Stimulated activated CD8-positive, alpha-beta memory T cell treated with anti-CD3 and anti-CD28 coated beads, Interleukin-4, amount 100 ng/mL, for 24 hours (primary cell): ENCODE data around the gene CACNA1B.

Source experiments
- DNase-seq: peaks from one replicate; pipeline ENCODE4 v3.0.0-alpha.2; 2020; ENCODE audit warnings: low read depth

The CACNA1B gene

DNA sequence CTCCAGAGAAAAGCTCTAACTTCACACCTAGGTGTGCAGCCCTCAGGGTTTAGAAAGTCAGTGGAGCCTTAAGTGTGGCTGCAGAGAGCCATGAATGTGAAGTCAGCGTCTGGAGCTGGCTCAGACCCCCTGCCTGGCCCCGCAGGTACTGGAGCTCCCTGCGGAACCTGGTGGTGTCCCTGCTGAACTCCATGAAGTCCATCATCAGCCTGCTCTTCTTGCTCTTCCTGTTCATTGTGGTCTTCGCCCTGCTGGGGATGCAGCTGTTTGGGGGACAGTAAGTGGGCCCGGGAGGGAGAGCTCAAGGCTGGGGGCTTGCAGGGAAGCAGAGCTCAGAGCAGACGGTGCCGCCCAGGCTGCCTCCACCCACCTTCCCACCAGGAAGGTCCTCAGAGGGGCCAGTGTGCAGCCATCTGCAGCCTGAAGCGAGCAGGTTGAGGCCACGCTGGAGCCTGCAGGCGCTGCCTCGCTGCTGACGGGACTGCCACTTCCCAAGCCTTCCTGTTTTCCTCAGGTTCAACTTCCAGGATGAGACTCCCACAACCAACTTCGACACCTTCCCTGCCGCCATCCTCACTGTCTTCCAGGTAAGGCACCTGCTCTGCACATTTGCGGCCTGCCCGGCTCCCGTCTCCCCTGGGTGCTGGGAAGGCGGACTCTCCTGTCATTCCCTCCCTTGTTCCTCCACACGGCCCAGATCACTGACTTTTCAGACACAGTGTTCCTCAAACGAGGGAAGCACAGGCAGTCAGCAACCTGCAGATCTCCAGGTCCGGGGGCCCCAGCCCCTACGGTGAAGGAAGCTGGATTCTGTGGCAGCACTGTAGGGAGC is 108.9 kb downstream of the CACNA1B start:
- DNase-seq: no peak

DNA sequence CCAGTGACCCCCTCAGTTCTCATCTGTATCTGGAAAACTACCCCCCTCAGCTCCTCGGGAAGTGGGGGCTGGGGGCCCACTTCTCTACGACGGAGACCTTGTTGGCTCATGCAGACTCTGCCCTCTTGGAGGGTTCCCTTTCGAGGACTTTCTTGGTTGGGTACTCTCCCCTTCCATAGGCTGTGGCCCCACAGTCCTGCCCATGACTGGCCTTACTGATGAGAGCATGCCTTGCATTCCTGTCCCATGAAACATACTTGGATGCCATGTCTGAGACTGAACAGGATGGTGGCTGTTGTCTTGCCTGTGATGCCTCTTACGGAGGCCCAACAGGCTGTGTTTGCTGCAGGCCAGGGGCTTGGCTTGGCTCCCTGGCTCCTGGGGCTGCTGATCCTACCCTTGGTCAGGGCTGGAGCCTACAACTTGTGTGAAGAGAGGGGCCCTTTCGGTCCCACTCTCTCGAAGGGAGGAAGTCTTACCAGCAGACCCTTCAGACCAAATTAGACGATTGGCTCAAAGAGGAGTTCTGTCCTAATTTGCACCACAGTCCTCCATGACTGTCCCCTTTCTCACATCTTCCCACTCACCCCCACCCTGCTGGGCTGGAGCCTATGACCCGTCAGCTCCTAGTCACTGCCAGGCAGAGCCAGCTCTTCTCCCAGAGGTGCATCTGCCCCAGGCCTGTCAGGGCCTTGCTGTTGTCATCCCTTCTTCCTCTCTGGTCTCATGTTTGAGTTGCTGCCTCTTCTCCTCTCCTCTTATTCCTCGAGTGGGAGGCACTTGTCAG is 109.9 kb downstream of the CACNA1B start:
- no peak for DNase-seq

DNA sequence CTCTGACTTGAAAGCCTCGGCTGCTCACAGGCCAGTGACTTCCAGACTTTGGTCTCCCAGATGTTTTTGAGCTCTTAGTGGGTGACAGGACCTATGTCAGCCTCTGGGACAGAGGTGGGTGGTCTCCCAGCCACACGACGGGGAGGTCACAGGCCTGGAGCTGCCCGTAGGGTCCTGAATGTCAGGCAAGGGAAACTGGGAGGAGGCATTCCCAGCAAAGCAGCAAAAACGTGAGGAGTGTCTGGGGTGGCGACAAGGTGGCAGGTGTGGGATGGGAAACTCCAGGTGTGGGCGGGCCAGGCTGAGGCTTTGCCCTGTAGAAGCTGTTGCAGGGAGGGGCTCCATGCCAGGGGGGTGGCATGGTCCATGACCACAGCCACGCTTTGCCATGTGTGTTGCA is 110.5 kb downstream of the CACNA1B start:
- no peak for DNase-seq

DNA sequence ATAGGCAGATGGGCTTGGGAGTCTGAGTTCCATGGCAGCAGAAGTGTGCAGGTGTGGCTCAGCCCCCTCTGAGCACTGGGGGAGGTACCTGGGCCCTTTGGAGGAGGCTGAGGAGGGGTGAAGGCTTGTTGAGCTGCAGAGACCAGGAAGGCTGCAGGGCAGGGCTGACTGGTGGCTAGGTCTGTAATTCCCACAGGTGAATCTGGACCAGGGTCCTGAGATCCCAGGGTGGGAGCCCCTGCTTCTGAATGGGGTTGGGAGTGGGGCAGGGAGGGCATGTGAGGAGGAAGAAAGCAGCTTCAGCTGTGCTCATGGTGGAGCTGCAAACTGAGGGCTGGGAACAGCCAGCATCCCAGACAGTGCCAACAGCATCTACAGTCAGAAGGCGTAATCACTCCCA is 111.1 kb downstream of the CACNA1B start:
- DNase-seq: no peak

DNA sequence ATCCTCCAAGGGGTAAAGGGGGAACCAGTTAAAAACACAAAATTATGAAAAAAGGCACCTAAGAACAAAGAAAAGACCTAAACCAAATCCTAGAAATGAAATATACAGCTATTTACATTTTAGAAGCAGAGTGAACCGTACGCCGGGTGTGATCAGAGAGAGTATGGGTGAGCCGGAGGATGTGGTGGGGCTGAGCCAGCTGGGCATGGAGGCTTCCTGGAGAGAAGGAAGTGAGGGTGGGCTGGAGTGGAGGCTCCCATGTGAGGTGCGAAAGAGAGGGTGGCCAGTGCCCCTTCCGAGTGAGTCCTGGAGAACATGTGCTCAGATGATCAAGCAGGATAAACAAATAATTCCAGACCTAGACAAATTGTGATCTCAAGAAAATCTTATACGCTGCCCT is 111.6 kb downstream of the CACNA1B start:
- DNase-seq: no peak

DNA sequence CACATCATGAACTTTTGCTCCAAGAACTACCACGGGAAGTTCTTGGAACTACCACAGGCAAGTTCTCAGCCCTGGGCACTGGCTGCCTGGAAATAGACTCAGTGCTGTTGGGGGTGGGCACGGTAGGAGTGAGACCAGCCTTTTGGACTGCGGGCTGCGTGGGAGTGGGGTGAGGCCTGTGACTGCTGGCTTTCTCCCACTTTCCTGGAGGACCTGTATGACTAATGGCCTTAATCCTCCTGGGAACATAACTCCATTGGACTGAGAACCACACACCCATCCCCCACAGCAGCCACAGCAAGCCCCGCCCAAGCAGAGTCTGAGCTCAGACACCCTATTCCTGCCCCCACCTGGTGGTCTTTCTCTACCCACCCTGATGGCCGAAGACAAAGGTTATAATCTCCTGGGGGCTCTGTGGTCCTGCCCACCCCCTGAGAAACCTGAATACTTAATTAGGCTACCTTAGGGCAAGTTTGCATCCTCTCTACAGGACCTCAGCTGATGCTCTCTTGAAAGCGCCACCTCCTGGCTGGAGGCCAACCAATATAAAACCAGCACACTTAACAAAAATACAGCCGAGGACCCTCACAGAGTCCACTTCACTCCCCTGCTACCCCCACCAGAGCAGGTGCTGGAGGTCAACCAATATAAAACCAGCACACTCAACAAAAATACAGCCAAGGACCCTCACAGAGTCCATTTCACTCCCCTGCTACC is 112.6 kb downstream of the CACNA1B start:
- DNase-seq: no peak

DNA sequence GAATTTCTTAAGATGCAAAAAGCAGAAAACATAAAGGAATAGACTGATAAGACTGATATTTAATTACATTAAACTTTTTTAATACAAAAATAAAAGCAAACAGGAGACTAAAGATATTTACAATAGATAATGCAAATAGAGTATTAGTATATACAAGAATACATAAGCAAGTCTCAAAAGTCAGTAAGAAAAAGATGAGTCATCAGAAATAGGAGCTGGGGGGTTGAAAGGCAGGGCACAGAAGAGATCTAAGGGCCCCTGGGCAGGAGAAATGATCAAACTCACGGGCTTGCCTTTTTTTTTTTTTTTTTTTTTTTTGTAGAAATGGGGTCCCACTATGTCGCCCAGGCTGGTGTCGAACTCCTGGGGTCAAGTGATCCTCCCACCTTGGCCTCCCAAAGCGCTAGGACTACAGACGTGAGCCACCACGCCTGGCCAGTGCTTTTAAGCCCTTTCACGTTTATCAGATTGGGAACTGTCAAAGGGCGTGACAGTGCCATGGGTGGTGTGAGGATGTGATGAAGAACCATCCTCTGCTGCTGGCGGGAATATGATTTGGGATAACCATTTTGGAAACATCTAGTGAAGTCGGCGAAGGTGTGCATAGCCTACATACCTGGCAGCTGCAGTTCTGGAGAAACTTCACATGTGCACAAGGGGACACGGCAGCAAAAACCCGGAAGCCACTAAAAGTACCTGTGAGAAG is 126.1 kb downstream of the CACNA1B start:
- no peak for DNase-seq

DNA sequence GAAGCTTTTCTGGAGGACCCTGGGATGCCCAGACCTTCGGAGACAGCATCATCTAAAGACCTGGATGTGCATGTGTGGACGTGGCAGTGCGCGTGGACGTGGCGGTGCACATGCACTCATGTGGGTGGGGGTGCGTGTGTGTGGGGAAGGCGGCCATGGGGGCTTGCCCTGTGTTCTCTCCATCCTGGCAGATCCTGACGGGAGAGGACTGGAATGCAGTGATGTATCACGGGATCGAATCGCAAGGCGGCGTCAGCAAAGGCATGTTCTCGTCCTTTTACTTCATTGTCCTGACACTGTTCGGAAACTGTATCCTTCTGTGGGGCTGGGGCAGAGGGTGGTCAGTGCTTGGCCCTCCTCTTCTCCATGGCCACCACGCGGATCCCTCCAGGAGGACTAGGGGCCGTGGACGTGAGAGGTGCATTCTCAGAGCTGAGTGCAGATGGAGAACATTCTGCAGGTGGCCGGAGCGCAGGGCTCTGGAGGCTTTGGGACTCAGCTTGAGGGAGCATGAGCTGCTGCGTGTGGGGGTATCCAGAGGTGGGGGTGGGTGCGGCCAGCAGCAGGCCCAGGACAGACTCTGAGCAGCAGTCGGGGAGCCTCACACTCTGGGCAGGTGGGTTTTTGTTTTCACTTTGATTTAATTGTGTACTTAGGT is 129.1 kb downstream of the CACNA1B start:
- DNase-seq: no peak

DNA sequence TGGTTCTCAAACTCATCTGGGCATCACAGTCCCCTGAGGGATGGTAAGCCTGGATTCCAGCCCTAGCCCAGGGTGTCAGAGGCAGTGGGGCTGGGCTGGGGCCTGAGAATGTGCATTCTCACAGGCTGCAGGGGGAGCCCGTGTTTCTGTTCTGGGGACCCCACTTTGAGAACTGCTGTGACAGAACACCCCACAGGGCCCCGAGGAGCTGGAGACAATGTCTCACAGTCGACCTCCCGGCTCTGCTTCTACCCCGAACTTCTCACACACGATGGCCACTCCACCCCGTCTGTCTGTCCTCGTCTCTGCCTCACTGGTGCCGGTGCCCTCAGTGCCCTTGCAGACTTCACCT is 130.0 kb downstream of the CACNA1B start:
- DNase-seq: no peak

DNA sequence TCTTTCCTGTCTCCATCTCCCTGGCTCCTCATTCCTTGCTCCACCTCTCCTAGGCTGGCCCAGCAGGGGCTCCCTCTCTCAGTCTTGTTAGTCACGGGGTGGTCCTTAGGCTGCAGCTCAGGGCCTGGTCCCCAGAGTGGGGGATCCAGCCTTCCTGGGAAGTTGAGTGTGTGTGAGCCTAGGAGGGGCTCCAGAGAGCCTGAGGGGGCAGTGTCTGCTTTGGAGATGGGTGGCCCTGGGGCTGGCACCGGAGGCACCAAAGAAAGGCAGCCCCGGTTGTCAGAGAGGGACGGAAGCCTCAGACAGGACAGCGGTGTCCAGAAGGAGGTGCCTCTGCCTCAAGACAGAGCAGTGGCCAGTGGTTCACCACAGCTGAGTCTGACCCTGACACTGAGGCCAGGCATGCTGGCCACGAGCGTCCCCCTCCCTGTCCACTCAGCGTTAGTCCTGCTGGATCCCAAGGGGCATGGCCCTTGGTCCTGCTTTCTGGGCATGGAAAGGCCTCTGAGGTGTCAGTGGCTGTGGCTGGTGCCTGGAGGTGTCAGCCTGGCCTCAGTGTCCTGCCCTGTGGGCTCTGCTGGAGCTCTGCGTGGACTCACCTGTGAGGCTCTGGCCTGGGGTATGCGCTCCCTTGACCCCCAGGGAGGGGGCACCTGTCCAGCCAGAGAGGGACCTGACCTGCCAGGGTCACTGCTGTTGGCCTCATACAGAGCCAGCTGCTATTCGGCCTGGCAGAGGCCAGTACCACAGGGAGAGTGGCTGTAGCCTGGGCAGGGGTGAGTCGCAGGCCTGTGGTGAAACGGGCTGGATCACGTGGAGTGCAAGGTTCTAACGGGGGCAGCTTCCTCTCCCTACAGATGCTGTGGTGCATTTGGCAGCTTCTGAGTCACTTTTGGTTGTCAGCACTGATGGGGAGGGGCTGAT is 130.6 kb downstream of the CACNA1B start:
- DNase-seq: no peak

DNA sequence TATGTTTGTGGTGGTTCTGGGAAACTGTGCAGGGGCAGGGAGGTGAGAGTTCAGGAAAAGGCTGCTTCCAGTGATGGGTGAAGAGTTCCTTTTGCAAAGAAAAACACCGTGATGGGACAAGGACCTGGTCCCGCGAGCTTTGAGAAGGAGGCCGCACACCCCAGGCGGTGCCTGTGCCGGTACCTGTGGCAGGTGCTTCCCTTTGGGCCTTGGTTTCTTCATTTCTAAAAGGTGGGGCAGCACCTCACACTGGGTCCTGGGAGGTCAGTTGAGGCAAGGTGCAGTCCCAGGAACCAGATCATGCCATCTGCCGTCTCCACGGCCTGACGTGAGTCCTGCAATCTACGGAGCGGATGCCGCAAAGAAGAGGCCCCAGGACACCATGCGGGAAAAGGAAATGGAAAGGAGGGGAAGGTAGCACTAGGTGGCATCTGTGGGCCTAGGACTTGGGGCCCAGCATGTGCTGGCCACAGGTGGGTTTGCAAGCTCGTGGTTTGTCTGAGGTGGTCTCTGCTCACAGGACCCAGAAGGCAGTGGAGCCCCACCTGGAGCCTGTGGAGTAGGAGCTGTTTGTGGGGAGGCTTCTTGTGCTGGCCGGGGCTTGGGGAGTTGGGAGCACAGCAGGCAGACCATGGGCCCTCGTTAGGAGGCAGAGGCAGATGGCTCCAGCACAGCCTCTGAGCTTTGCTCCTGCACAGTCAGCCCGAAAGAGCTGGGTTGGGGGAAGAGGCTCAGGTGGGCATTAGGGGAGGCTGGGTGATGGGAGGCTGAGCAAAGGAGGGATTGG is 131.6 kb downstream of the CACNA1B start:
- DNase-seq: no peak

DNA sequence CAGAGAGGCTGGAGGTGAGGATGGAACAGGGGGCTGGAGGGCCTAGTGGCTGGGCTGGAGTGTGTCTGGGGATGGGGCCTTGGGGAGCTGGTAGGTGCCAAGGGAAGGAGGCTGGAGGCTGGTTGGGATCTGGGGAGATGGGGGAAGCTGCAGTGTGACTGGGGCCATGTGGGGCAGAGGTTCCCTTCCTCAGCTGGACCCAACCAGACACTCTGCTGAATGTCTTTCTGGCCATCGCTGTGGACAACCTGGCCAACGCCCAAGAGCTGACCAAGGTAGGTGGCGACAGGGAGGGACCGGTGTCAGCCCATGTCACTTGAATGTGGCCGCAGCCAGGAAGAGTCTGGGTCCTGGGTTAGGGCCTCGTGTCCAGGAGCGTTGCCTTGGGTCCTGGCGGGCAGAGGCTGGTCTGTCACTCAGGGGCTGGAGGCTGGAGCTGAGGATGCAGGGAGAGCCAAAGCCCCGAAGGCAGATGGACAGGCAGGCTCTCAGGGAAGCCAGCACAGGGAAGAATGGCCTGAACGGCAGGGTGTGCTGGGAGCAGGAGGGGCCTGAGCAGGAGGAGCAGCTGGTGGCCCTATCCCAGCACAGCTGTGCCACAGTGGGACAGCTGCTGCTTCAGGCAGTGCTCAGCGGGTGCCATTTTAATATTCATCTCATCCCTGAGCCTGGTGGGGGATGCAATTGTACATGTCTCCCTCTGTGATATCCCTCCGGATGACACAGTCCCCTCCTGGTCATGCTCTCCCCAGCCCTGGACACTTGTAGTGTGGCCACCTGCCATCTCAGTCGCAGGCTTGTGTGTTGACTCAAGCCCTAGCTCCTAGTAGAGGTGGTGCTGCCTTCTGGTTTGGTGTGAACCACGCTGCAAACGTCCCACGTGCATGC is 132.5 kb downstream of the CACNA1B start:
- DNase-seq: no peak

DNA sequence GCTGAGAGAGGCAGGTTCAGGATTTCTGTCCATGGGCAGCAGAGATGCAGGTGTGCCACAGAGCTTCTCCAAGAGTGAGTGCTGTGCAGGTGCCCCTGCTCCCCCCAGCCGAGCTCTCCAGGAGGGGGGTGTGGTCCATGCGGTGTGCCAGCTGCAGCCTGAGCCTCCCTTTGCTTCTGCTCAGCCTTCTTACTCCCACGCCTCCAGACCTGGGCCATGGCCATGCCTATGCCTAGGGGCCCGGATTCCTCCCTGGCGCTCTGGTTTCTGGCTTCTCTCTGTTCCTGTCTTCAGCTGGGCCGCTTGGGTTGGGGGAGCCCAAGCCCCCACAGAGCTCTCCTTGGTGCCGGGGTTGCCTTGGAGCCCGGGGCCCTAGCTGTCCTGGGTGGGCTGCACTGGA is 133.3 kb downstream of the CACNA1B start:
- DNase-seq: no peak

DNA sequence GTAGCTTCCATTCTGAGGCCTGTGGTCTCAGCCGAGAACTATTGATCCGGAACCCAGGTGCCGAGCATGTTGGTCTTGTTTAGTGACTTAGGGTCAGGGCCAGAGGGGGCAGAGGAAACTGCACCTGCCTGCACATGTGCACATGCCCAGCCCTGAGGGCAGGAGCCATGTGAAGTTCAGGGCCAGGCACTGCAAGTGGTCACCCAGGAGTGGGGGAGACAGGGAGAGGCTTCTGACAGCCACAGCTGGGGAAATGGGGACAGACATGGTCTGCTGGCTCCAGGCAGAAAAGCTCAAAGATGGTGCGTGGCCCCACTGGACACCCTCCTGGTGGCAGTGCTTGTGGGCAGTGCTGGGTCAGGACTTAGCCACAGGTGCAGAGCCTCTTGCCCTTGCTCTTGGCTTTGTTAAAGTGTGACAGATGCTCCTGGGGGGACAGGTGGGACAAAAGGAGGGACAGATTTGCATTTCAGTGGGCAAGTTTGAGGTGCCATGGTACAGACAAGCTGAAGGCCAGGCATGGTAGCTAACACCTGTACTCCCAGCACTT is 134.4 kb downstream of the CACNA1B start:
- no peak for DNase-seq

DNA sequence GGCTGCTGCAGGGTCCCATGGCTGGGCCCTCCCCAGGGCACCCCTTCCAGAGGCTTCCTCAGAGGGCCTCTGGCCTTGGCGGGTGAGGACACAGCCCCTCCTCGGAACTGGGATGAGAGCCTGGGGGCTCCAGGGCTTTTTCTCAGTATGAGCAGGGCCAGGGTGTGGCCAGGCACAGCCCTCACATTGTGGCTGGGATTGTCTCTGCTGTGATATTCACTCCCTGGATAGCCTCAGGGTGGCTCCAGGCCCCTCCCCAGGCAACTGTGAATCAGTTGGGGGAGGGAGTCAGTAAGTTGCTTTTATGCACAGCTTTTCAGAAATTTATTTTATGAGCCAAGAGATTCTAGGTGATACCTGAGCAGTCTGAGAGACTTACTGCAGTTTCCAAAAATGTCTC is 135.7 kb downstream of the CACNA1B start:
- DNase-seq: no peak

DNA sequence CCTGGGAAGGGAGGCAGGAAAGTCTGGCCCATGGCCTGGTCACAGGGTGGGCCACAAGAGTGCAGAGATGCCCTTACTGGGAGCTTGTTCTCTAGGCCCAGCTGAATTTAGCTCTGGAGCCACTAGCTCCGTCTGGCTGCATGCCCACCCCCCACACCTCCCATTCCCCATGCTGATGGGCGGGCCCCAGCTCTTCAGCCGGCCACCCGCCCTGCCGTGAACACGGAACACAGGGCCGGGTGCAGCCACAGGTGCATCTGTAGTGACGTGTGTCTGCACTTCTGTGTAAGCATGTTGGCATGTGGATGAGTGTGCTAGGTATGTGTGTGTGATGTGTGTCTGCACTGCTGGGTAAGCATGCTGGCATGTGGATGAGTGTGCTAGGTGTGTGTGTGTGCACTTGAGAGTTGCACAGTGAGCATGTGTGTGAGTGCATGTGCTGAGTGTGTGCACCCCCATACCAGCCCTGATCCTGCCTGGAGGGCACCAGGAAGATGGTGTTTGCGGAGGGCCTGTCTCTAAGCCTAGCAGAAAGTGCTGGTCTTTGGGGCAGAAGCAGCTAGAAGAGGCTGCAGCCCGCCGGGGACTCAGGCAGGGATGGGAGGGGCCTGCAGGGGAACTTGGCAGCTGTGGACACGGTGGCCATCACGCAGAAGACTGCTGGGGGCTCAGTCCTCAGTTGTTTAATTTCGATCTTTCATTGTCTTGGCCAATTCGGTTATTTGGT is 136.4 kb downstream of the CACNA1B start:
- no peak for DNase-seq

DNA sequence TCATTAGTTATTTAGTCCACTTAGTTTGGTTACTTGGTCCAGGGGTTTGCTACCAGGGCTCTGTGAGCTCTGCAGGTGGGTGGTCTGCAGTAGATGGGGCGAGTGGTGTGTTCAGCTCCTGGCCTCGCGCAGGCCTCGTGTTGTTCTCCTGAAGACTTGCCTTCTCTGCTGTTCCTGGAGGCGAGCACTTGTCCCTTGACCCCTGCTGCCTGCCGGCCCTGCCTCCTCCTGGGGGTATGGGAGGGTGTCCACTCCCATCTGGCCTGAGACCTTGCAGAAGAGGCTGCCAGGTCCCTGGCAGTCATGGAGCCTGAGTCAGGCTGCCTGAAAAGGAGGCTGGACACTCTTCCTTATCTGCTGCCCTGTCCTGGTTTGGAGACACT is 137.0 kb downstream of the CACNA1B start:
- DNase-seq: no peak
